ENCODE measurements around the gene STRIT1.

STRIT1 gene

GRCh38 chr3:155293516-155293915 is at the start of gene STRIT1:
Gene STRIT1 (minus strand): TSS chr3:155293683.
- in situ Hi-C loops (cut with MboI; ENCODE audit: low sequenced_read_pairs) = no loop called here

- in situ Hi-C loops (cut with MboI; ENCODE audit: low sequenced_read_pairs) = no loop called here
Measured at GRCh38 chr3:155342344-155342743, 48.9 kb upstream of the STRIT1 start.

- in situ Hi-C loops (cut with MboI; ENCODE audit: low sequenced_read_pairs) = no loop called here
Measured at GRCh38 chr3:155339052-155339451, 45.6 kb upstream of the STRIT1 start.

- in situ Hi-C loops (cut with MboI; ENCODE audit: low sequenced_read_pairs) = no loop called here
Measured at GRCh38 chr3:155335724-155336354, 42.4 kb upstream of the STRIT1 start.

GRCh38 chr3:155334914-155335723 is 41.6 kb upstream of the STRIT1 start:
- in situ Hi-C loops (cut with MboI; ENCODE audit: low sequenced_read_pairs) = no loop called here

GRCh38 chr3:155334215-155334913 is 40.9 kb upstream of the STRIT1 start:
- in situ Hi-C loops (cut with MboI; ENCODE audit: low sequenced_read_pairs) = no loop called here

GRCh38 chr3:155332716-155333115 is 39.2 kb upstream of the STRIT1 start:
- in situ Hi-C loops (cut with MboI; ENCODE audit: low sequenced_read_pairs) = no loop called here

- in situ Hi-C loops (cut with MboI; ENCODE audit: low sequenced_read_pairs) = no loop called here
Measured at GRCh38 chr3:155331078-155331477, 37.6 kb upstream of the STRIT1 start.

GRCh38 chr3:155330370-155330769 is 36.9 kb upstream of the STRIT1 start:
- in situ Hi-C loops (cut with MboI; ENCODE audit: low sequenced_read_pairs) = no loop called here

GRCh38 chr3:155329513-155330048 is 36.1 kb upstream of the STRIT1 start:
- in situ Hi-C loops (cut with MboI; ENCODE audit: low sequenced_read_pairs) = no loop called here

GRCh38 chr3:155327871-155328270 is 34.4 kb upstream of the STRIT1 start:
- in situ Hi-C loops (cut with MboI; ENCODE audit: low sequenced_read_pairs) = no loop called here

- in situ Hi-C loops (cut with MboI; ENCODE audit: low sequenced_read_pairs) = no loop called here
Measured at GRCh38 chr3:155327430-155327829, 33.9 kb upstream of the STRIT1 start.

- in situ Hi-C loops (cut with MboI; ENCODE audit: low sequenced_read_pairs) = no loop called here
Measured at GRCh38 chr3:155326901-155327300, 33.4 kb upstream of the STRIT1 start.

- in situ Hi-C loops (cut with MboI; ENCODE audit: low sequenced_read_pairs) = no loop called here
Measured at GRCh38 chr3:155326244-155326643, 32.8 kb upstream of the STRIT1 start.

- in situ Hi-C loops (cut with MboI; ENCODE audit: low sequenced_read_pairs) = no loop called here
Measured at GRCh38 chr3:155325263-155325835, 31.9 kb upstream of the STRIT1 start.

GRCh38 chr3:155323063-155323666 is 29.7 kb upstream of the STRIT1 start:
- in situ Hi-C loops (cut with MboI; ENCODE audit: low sequenced_read_pairs) = no loop called here

GRCh38 chr3:155321418-155321817 is 27.9 kb upstream of the STRIT1 start:
- in situ Hi-C loops (cut with MboI; ENCODE audit: low sequenced_read_pairs) = no loop called here

GRCh38 chr3:155320934-155321333 is 27.5 kb upstream of the STRIT1 start:
- in situ Hi-C loops (cut with MboI; ENCODE audit: low sequenced_read_pairs) = no loop called here

GRCh38 chr3:155318740-155319139 is 25.3 kb upstream of the STRIT1 start:
- in situ Hi-C loops (cut with MboI; ENCODE audit: low sequenced_read_pairs) = no loop called here

GRCh38 chr3:155317211-155317610 is 23.7 kb upstream of the STRIT1 start:
- in situ Hi-C loops (cut with MboI; ENCODE audit: low sequenced_read_pairs) = no loop called here

- in situ Hi-C loops (cut with MboI; ENCODE audit: low sequenced_read_pairs) = no loop called here
Measured at GRCh38 chr3:155316426-155316825, 22.9 kb upstream of the STRIT1 start.

All from HL-60/S4 treated with retinoic acid at 250 ng/mL for 4 days and 3 days (cell line).